ENCODE results near the gene MINK1.

DNA sequence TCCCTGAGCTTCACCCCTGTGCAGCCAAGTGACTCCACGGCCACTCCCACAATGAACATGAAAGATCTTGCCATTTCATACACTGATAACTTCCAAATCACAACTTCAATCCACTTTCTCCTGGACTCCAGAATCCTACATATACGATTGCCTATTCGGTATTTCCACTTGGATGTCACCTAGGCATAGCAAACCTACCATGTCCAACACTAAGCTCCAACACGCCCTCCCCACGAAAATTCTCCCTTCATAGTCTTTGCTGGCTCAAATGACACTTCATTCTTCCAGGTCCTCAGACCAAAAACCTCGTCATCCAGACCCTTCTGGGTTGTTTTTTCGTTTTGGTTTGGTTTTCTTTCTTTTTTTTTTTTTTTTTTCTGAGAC lies 42.4 kb upstream of the MINK1 start:
- TF ChIP-seq, protein P1, sequence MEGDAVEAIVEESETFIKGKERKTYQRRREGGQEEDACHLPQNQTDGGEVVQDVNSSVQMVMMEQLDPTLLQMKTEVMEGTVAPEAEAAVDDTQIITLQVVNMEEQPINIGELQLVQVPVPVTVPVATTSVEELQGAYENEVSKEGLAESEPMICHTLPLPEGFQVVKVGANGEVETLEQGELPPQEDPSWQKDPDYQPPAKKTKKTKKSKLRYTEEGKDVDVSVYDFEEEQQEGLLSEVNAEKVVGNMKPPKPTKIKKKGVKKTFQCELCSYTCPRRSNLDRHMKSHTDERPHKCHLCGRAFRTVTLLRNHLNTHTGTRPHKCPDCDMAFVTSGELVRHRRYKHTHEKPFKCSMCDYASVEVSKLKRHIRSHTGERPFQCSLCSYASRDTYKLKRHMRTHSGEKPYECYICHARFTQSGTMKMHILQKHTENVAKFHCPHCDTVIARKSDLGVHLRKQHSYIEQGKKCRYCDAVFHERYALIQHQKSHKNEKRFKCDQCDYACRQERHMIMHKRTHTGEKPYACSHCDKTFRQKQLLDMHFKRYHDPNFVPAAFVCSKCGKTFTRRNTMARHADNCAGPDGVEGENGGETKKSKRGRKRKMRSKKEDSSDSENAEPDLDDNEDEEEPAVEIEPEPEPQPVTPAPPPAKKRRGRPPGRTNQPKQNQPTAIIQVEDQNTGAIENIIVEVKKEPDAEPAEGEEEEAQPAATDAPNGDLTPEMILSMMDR (IDR thresholded peaks at IDR 0.05): no peak
- no peak for TF ChIP-seq ZFX (IDR thresholded peaks at IDR 0.05; ENCODE audit: borderline replicate concordance)

Data from 22Rv1 (cell line).